HL-60 (cell line): ENCODE data around the gene SRP9.
A peak's percentile ranks its signal among the peaks of the same experiment; 100 is the strongest.

Source experiments
- DNase-seq, 2 experiments: peaks; one replicate each; pipeline ENCODE4 v3.0.0-alpha.2; 2010 to 2020; ENCODE audit warnings: low read depth in 1 of 2, low spot score in 1 of 2
- H3K27ac ChIP-seq: fragments of 250-450 bp; sonication (Bioruptor Pico); replicated peaks from 2 replicates; pipeline ENCODE4 v1.5.1; 2020; ENCODE audit warnings: mild to moderate bottlenecking, moderate library complexity
- H3K27me3 ChIP-seq: fragments of 250-450 bp; sonication (Bioruptor Pico); 2 replicates; pipeline ENCODE4 v1.5.1; 2021; ENCODE audit warnings: mild to moderate bottlenecking, moderate library complexity; ENCODE audit not compliant: insufficient read depth, poor library complexity, severe bottlenecking
- H3K4me3 ChIP-seq: replicated peaks from 2 replicates; pipeline ENCODE4 v1.5.1; 2011; ENCODE audit warnings: mild to moderate bottlenecking, control low read depth, low read length; ENCODE audit not compliant: insufficient read depth
- GABPA ChIP-seq: IDR thresholded peaks from 2 replicates; pipeline ENCODE4 v1.6.1; 2012; ENCODE audit warnings: low read depth
- POLR2AphosphoS5 ChIP-seq: IDR thresholded peaks from 2 replicates; pipeline ENCODE4 v1.6.1; 2012; ENCODE audit warnings: low read depth
- SPI1 ChIP-seq: IDR thresholded peaks from 2 replicates; pipeline ENCODE4 v1.6.1; 2012; ENCODE audit warnings: low read depth, mild to moderate bottlenecking, borderline replicate concordance
- TF ChIP-seq, protein P1 (sequence below): IDR thresholded peaks from 2 replicates; pipeline ENCODE4 v1.6.1; 2012; ENCODE audit warnings: low read depth; ENCODE audit not compliant: insufficient replicate concordance
- TF ChIP-seq, protein P2 (sequence below): IDR thresholded peaks from one replicate; pipeline ENCODE4 v1.5.1; 2011; ENCODE audit warnings: low read length, control low read depth, inconsistent platforms; ENCODE audit not compliant: insufficient read depth

Gene SRP9

DNA sequence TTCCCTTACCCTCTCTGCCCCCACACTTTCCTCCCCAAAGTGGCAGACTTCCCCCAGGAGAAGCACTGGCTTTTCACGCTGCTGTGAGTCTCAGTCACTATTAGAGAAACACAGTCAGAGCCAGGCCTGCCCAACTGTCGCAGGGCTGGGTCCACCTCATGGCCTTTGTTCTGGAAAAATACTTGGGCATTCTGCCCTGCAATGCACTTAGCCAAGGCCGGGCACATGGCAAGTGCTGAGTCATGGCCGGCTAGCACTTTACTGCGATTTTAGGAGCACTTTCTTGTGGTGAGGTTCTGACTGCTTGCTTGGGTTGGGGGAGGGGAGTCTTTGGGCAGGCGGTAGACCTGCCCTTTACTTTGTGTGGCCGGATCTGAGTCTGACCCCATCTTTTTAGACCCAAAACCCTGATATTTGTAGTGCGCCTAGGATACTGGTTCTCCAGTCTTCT lies 40.0 kb downstream of the SRP9 start:
- H3K27me3 ChIP-seq, result no peaks in the 10 kb centered on the region
- H3K27ac ChIP-seq, result peak overlapping the region; percentile 54
- peak; percentile 45 to 62 for DNase-seq
- TF ChIP-seq SPI1 (no peak), POLR2AphosphoS5 (no peak), GABPA (no peak)
- TF ChIP-seq, protein P1, sequence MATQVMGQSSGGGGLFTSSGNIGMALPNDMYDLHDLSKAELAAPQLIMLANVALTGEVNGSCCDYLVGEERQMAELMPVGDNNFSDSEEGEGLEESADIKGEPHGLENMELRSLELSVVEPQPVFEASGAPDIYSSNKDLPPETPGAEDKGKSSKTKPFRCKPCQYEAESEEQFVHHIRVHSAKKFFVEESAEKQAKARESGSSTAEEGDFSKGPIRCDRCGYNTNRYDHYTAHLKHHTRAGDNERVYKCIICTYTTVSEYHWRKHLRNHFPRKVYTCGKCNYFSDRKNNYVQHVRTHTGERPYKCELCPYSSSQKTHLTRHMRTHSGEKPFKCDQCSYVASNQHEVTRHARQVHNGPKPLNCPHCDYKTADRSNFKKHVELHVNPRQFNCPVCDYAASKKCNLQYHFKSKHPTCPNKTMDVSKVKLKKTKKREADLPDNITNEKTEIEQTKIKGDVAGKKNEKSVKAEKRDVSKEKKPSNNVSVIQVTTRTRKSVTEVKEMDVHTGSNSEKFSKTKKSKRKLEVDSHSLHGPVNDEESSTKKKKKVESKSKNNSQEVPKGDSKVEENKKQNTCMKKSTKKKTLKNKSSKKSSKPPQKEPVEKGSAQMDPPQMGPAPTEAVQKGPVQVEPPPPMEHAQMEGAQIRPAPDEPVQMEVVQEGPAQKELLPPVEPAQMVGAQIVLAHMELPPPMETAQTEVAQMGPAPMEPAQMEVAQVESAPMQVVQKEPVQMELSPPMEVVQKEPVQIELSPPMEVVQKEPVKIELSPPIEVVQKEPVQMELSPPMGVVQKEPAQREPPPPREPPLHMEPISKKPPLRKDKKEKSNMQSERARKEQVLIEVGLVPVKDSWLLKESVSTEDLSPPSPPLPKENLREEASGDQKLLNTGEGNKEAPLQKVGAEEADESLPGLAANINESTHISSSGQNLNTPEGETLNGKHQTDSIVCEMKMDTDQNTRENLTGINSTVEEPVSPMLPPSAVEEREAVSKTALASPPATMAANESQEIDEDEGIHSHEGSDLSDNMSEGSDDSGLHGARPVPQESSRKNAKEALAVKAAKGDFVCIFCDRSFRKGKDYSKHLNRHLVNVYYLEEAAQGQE, result no peak
- no peak overlapping the region for H3K4me3 ChIP-seq

DNA sequence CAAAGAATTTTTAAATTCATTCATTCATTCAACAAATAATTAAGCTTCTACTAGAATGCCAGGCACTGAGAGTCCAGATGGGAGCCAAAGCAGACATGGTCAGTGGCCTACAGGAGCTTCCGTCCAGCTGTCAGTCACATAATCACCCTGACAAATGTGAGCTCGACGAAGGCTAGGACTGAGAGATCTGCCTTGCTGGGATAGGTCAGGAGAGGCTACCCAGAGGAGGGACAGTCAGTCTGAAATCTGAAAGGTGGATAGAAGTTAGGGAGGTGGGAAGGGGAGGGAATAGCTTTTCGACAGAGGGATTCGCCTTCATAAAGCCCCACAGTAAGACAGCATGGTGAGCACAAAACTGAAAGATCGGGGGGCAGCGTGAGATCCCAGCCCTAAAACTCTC lies 40.6 kb downstream of the SRP9 start:
- DNase-seq, result no peak
- TF ChIP-seq, protein P1, result no peak
- TF ChIP-seq POLR2AphosphoS5 (no peak), SPI1 (no peak), GABPA (no peak)
- TF ChIP-seq, protein P2, sequence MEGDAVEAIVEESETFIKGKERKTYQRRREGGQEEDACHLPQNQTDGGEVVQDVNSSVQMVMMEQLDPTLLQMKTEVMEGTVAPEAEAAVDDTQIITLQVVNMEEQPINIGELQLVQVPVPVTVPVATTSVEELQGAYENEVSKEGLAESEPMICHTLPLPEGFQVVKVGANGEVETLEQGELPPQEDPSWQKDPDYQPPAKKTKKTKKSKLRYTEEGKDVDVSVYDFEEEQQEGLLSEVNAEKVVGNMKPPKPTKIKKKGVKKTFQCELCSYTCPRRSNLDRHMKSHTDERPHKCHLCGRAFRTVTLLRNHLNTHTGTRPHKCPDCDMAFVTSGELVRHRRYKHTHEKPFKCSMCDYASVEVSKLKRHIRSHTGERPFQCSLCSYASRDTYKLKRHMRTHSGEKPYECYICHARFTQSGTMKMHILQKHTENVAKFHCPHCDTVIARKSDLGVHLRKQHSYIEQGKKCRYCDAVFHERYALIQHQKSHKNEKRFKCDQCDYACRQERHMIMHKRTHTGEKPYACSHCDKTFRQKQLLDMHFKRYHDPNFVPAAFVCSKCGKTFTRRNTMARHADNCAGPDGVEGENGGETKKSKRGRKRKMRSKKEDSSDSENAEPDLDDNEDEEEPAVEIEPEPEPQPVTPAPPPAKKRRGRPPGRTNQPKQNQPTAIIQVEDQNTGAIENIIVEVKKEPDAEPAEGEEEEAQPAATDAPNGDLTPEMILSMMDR, result no peak
- Histone ChIP-seq H3K27me3 (no peaks in the 10 kb centered on the region), H3K27ac (peak overlapping the region; percentile 54; the same call in 1 of the 2 replicates), H3K4me3 (no peak overlapping the region)

DNA sequence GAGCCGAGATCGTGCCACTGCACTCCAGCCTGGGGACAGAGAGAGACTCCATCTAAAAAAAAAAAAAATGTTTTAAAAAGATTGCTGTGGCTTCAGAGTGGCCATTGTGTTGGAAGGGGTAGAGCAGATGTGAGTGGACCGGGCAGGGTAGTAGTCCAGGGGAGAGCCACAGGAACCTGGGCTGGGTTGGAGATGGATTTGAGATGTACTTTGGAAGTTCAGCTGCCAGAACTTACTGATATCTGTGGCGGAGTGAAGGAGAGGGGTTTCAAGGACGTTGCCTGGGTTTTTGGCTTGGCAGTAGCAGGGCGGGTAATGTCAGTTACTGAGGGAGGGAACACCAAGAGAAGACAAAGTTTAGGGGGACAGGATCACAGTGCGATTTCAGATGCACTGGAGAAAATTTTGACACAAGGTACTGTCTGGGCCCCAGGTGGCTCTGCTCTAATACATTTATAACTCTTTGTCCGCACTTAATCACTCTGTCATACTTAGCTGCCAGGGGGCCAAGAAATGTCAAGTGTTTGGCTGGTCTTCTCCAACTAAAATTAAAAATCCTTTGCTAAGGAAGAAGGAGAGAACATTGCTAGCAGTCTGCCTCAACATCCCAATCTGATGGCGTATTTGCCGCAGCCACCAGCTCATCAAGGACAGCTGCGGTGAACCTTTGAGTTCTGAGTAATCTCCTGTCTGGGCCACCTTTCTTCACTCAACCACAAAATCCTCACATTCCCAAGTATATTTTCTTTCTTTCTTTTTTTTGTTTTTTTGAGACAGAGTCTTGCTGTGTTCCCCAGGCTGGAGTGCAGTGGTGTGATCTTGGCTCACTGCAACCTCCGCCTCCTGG lies 41.9 kb downstream of the SRP9 start:
- H3K27ac ChIP-seq, result no peak overlapping the region

DNA sequence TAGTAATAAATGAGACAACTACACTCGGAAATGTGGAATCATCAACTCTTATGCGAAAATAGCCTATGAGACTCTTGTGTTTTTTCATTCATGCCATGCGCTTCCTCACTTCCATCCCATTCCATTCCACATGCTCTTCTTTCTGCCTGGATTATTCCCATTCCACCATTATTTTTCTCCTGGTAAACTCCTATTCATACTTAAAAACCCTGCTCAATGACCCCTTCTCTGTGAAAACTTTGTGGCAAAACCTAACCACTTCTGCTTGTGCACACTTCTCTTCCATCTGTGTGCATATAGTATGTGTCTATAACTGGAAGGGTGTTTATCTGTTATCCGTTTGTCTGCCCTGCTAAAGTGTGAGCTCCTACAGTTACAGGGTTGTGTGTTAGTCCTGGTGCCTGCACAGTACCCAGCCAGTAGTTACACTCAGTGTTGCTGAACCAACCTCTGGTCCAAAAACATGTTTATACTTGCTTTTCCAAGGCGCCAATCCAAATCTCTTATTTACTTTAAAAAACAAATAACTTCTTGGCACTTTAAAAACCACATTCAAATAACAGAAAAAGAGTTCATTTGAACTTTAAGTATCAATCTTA lies 43.0 kb downstream of the SRP9 start:
- no peaks in the 10 kb centered on the region for H3K27me3 ChIP-seq
- H3K4me3 ChIP-seq, result no peak overlapping the region
- TF ChIP-seq POLR2AphosphoS5 (no peak), SPI1 (peak; percentile 28; the same call in 1 of the 2 replicates)
- H3K27ac ChIP-seq, result no peak overlapping the region
- peak in 1 of 2 experiments; percentile 22 for DNase-seq

More for the DNA sequence above, 41.9 kb downstream of the SRP9 start:
- TF ChIP-seq SPI1, result no peak
- H3K27me3 ChIP-seq, result no peaks in the 10 kb centered on the region
- no peak overlapping the region for H3K4me3 ChIP-seq
- DNase-seq, result no peak

DNA sequence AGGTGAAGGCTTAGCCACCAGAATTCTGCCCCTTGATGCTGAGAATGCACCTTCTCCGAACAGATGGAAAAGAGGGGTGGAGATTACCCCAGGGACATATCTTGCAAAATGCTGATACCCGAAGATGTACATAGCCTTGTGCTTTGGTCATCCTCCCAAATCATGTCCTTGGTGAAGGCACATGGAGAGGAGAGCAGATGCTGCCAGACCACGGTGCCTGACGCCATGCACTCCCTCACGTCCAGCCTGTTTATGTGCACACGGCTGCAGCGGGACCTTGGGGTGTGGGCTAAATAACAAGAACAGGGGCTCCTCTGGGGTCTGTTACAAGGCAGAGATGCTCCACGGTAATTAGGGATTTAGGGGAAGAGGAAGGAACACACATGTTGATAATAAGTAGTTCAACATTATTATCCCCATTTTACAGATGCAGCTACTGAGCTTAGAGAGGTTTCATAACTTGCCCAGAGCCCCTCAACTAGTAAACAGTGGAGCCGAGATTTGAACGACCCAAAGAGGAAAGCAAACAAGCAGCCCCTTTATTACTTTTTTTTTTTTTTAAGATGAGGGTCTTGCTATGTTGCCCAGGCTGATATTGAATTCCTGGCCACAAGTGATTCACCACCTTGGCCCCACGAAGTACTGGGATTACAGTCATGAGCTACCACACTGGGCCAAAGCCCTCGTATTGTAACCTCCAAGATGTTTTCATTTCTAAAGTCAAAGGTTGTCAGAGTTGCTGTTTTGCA lies 45.2 kb downstream of the SRP9 start:
- Histone ChIP-seq H3K27me3 (no peaks in the 10 kb centered on the region), H3K27ac (no peak overlapping the region), H3K4me3 (no peak overlapping the region)
- TF ChIP-seq, protein P2, result no peak
- TF ChIP-seq SPI1, result no peak
- TF ChIP-seq, protein P1, result no peak
- TF ChIP-seq POLR2AphosphoS5, result no peak
- no peak for TF ChIP-seq GABPA
- no peak for DNase-seq
